Posterior cingulate gyrus (tissue), 11 donors: ENCODE measurements around the gene TMEM62.

Experiments
- DNase-seq, 10 donors: peaks; one replicate each; pipeline versions ENCODE4 v3.0.0 to v3.0.0-alpha.2; 2020 to 2021; ENCODE audit warnings: mixed read lengths in 3 of 10
- intact Hi-C: fragments of 100-400 bp; cut with DNase I; formaldehyde crosslinking; loops from one replicate; pipeline ENCODE4 v1.15.1; 2023

Gene TMEM62

DNA sequence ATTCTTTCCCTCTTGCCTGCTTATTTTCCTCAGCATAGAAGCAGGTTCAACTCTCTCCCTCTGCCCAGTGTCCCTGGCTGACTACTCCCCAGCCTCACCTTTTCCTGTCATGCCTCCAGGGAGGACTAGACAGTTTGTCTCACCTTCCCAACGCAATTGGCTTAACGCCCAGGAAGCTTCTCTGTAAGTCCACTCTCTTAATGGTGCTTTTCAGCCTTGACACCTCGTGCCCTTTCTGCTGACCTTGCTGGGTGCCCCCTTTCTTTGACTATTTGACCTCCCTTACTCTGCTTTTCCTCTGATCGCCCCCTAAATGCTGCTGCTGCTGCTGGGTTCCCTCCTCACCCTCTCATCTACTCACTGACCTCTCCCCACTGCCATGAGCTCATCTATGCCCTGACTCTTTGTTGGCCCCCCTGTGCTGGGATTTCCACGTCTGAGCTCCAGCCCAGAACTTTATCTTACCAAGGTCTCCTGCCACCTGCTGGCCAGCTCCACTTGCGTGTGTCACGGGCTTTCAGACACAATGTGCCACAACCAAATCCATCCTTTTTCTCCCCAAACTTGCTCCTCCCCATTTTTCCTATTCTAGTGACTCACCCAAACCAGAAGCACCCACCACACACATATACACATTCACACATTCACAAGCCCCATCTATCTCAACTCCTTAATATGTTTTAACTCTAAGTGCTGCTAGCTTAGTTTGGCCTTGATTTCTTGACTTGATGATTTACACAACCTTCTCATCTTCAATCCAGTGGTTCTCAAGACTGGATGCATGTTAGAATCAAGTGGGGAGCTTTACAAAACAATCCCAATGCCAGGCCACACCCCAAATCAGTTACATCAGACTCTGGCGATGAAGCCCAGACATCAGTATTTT is 70.9 kb downstream of the TMEM62 start:
- DNase-seq: peak in 5 of 10 donors; percentile 36 to 88 (median 40)
- intact Hi-C loops: no loop called here

- intact Hi-C loops: no loop called here
- DNase-seq: no peak
Observed at GRCh38 chr15:43206054-43206453, 72.7 kb downstream of the TMEM62 start.

DNA sequence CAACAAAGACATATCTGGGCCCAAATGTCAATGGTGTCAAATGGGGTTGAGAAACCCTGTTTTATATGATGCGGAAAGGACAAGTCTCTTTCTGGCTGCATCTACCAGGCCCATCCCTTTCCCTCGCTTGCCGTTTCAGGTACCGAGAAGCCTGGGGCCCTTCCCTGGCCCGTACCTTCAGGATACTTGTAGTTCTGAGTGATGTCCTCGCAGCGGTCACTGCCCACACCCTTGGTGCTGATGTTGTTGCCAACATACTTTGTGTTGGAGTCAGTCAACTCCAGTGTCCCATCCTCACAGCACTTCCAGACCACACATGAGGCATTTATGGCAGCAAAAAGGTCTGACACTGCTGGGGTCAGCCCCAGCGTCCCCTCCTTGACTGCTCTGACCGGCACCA is 73.6 kb downstream of the TMEM62 start:
- intact Hi-C loops: no loop called here
- DNase-seq: no peak

DNA sequence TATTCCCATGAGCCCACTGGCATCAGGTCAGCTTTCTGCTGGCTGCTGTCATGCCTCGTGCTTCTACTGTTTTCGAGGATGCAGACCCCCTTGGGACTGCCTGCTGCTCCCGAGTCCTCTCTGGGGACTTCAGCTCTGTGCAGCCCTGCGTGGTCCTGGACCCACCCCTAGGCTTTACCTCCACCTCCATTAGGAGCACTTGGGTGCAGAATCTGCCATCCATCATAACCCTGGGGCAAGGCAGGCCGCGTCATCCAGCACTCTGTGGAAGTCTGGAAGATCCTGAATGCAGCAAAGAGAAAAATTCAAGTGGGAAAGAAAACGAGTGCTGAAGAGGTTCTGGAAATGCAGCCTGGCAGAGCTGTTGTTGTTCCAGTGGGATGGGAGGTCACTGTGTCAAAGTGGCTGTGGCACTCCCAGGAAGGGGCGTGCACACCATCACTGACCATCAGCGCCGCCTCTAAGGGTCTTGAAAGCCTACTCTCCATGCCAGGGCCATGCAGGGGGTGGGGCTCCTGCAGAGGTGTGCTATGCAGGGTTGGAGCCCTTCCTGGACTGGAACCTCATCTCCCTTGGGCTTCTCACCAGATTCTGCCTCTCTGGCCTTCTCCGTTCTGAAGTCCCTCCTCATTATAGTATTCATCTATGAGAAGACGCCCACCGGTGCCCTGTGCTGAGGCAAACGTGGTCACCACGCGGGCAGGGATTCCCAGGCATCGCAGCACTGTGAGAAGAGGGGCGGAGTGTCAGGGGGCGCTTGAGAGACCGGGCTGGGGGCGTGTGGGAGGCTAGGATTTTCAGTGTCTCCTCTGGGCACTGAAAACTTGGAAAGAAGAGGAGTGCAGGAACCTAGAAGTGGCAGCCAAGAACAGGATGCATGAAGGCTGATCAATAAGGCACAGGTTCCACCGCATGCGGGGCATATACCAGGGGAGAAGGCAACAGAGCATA is 74.9 kb downstream of the TMEM62 start:
- intact Hi-C loops: no loop called here
- DNase-seq: no peak

- intact Hi-C loops: no loop called here
- no peak for DNase-seq
Observed at GRCh38 chr15:43209059-43209824, 75.9 kb downstream of the TMEM62 start.

DNA sequence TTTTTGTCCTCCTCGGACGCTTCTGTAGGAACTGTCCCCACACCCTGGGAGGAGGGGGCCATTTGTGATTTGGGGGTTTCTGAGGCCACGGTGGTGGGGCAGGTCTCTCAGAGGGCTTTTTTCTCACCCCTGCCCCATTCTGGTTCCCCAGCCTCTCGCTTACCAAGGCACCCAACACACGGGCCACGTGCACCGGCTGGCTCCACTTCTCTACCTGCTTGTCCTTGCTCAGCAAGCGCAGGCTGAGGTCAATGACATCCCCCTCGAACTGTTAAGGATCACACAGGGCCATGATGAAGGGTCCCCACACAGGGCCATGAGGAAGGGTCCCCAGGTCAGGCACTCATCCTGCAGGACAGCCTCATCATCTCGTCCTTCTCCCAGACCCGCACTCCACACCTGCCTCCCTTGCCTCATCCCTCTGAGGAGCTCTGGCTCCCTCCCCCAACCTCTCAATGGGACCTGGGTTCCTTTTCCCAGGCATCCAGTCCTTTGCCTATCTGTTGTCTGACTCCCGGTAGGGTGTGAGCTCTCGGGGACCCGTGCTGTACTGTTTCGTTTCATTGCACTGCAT is 76.9 kb downstream of the TMEM62 start:
- intact Hi-C loops: no loop called here
- no peak for DNase-seq

DNA sequence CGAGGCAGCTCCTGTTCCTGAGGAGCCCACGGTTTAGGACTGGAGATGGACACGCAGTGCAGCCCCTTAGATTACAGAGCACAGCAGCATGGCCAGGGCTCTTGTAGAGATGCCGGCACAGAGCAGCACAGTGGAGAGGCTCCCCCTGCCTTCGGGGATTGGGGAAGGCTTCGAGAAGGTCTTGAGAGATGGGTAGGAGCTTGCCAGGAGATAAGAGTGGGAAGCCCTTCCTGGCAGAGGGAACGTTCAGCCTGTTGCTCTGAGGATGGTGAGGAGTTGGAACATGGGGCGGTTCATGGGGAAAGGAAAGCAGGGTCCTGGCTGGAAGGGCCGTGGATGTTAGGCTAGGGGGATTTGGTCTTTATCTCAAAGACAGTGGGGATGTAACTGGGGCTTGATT is 77.4 kb downstream of the TMEM62 start:
- intact Hi-C loops: no loop called here
- no peak for DNase-seq

DNA sequence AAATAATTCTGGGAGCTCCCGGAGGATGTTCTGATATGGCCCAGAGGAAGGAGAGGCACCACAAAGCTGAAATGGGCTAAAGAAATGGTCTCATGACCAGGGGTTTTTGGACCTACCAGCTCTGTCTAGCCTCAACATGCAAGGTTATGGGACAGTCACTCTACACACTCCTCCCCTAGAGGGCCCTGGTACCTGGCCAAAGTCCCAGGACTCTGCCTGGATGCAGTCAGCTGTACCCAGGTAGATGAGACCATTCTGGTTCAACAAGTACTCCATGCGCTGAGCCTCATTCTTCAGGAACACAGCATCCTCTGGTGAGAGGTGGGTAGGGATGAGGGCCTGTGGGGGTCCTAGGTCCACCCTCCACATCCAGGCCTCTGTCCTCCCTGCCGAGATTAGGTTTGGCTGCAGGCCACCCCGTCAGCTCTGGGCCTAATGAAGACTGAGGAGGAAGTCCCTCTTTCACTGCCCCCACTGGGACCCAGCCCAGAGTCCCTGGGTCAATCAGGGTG is 77.9 kb downstream of the TMEM62 start:
- intact Hi-C loops: no loop called here
- DNase-seq: no peak

DNA sequence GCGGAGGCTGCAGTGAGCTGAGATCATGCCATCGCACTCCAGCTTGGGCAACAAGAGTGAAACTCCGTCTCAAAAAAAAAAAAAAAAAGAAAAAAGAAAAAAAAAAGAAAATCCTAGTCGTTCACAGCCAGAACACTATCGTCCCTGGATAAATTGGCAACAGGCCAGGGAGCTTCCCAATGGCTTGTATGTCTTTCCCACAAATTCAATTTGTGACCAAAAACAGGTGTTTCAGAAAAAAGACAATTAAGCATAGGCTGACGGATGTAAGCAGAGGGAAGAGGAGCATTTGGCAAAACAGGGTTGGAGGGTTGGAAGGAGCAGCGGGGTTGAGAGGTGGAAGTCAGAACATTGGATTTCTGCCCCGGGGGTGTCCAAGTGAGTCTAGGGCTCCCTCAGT is 78.9 kb downstream of the TMEM62 start:
- intact Hi-C loops: no loop called here
- no peak for DNase-seq

- intact Hi-C loops: no loop called here
- DNase-seq: no peak
Observed at GRCh38 chr15:43212951-43213350, 79.6 kb downstream of the TMEM62 start.

- intact Hi-C loops: no loop called here
- DNase-seq: no peak
Observed at GRCh38 chr15:43213466-43213865, 80.1 kb downstream of the TMEM62 start.

DNA sequence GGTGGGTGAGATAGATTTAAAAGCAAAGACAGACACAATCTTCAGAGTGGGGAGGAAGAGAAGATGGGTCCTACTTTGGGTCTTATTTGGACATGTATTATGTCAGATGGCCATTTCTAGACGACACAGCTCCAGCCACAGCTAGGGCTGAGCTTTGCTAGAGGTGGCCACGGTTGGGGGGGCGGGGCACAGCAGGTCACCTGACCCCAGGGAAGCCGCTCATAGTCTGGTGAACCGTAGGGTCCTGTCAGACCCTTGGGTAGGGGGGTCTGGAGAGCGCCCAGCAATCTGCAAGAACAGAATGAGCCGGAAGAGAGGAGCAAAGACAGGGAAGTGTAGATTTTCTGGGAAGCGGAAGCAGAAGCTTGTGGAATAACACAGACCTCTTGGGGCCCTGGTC is 80.8 kb downstream of the TMEM62 start:
- no peak for DNase-seq
- intact Hi-C loops: no loop called here

DNA sequence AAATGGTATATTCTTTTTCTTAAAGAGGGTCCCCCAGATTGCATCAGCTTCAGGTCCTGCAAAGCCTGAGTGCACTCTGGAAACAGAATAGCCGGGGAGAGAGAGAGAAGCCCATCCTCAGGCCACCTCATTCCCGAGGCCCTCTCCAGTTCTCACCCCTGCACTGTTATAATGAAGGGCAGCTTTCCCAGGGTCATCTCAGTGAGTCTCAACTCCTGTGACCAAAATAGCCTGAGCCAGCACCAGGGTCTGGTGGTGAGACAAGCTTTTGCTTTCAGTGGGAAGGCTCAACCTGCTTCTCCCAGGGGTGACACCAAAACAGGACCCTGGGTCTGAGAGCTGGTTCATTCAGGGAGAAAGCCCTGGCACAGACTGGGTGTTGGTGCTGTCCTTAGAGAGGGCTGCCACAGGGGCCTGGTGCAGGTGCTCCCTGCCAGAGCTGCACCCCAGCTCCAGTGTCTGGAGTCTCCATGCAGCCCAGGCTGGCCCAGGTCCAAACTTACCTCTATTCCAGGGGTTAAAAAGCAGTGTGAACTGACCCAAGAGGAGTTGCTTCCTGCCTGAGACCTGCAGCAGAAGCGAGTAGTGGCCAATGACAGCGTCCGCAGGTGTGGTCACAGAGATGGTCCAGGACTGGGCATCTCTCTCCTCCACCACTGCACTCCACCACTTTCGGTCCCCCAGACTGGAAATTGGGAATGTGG is 81.4 kb downstream of the TMEM62 start:
- DNase-seq: no peak
- intact Hi-C loops: no loop called here

DNA sequence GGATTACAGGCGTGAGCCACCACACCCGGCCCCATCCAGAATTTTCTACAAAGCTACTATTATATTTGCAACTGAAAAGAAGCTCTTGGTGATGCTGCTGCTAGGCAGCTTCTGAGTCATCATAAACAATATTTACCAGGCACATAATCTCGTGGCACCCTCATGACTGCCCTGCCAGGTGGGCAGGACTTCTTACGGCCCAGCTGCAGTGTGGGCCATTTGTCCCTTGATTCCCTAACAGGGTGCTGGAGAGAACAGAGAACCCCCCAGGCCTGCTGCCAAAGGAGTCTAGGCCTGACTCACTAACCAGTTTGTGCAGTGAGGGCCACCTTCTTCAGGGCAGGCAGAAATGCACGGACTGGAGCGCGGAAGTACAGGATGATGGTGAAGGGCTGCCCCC is 82.6 kb downstream of the TMEM62 start:
- intact Hi-C loops: no loop called here
- DNase-seq: no peak

DNA sequence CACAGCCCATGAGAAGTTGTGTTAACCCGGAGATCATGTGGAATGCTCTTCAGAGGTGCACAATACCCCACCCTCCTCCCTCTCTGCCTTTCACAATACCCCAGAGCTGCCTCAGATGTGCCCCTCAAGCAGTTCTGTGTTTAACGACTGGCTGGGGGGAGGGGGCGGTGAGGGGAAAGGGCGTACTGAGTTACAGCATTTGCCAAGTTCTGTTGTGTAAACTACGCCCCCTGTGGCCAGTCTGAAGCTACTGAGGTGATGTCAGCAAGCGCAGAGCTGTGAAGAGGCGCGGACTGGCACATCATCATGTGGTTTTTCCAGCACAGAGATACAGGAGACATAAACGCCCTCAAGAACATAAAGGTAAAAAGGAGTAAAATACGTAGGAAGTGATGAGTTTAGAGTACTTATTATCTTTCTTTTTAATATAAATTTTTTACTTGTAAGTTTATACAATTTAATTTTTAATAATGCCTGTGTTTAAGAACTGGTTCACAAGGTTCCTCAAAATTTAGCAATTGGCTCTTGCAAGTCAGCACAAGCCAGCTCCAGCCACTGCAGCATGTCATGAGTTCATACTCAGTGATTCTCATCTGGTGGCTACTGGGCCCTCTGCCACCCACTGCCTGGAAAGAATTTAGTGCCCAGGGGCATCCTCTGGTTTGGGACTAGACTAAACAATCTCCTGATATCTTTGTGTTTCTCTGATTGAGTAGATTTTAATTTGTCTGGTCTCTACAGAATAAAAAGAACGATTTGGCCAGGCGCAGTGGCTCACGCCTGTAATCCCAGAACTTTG is 85.7 kb downstream of the TMEM62 start:
- intact Hi-C loops: no loop called here
- DNase-seq: no peak

GRCh38 chr15:43219929-43220928 is 86.8 kb downstream of the TMEM62 start:
- intact Hi-C loops: no loop called here
- DNase-seq: no peak

DNA sequence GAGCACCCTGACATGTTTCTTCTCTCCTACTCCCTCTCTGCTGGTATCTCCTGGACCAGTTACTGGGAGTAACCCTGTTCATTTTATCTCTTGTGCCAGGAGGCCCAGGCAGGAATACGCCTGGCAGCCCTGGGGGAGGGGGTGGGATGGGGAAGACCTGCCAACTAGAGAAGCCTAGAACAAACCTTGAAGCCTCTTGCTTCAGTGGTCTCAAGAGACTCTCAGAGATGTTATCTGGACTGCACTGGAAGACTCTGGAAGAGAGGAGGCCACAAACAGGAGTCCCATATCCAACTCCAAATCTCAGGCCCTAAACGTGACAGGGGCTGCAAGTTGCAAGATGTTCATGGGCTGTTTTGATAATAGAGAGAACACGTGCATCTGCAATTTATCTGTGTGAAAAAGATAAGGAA is 87.6 kb downstream of the TMEM62 start, which contains the start of gene EPB42:
TSS of gene EPB42 (minus strand) at position 28 of the 413 bp plus-strand sequence. CDS start 193 bp downstream, outside the sequence.
- intact Hi-C loops: no loop called here
- no peak for DNase-seq
